WTC11 (cell line): Measurements from ENCODE around the gene CENPF. TPM values are rescaled to one million over a fixed set of nuclear protein-coding genes. Genes with fewer than 3 reads are reported as not detected.

Source experiments
- ATAC-seq: fragments of 200-7000 bp; cut with Tn5 transposase; 2 replicates; pipeline ENCODE4 v1.10.0; 2021; ENCODE audit warnings: mild to moderate bottlenecking, moderate library complexity
- CTCF ChIA-PET: fragments of 300-600 bp; sonication (Branson Sonifier 250); formaldehyde crosslinking; loops from one replicate; lab custom pipeline; 2021; ENCODE audit warnings: antibody characterized with exemption; lab: Charles Lee
- POLR2A ChIA-PET: fragments of 350-600 bp; sonication (Branson Sonifier 250); formaldehyde crosslinking; loops from one replicate; lab custom pipeline; 2021; ENCODE audit warnings: antibody characterized with exemption; lab: Charles Lee
- DNase-seq: peaks from one replicate; pipeline ENCODE4 v3.0.0; 2021; ENCODE audit warnings: low spot score
- H3K27ac Mint-ChIP-seq: 2 replicates; pipeline ENCODE4 v1.8.0; 2021; ENCODE audit warnings: mixed read lengths
- H3K27me3 Mint-ChIP-seq: 2 replicates; pipeline ENCODE4 v1.8.0; 2021; ENCODE audit warnings: low read depth, mild to moderate bottlenecking, moderate library complexity, mixed read lengths
- H3K36me3 Mint-ChIP-seq: 2 replicates; pipeline ENCODE4 v1.8.0; 2021; ENCODE audit warnings: mixed read lengths
- H3K4me1 Mint-ChIP-seq: 2 replicates; pipeline ENCODE4 v1.8.0; 2022; ENCODE audit warnings: mixed read lengths
- H3K4me3 Mint-ChIP-seq: 2 replicates; pipeline ENCODE4 v1.8.0; 2021; ENCODE audit warnings: mild to moderate bottlenecking, moderate library complexity, mixed read lengths
- H3K9me3 Mint-ChIP-seq: 2 replicates; pipeline ENCODE4 v1.8.0; 2021; ENCODE audit warnings: mixed read lengths
- ATF3 ChIP-seq: sonication (generic); formaldehyde crosslinking; conservative IDR thresholded peaks from 2 replicates; pipeline ENCODE4 v1.8.1; 2022; ENCODE audit warnings: mild to moderate bottlenecking, missing genetic modification reagents
- CBFB ChIP-seq: sonication (generic); formaldehyde crosslinking; IDR thresholded peaks from 2 replicates; pipeline ENCODE4 v1.8.1; 2022; ENCODE audit warnings: mild to moderate bottlenecking, low read depth, missing genetic modification reagents
- CREB1 ChIP-seq: sonication (generic); formaldehyde crosslinking; IDR thresholded peaks from 2 replicates; pipeline ENCODE4 v1.8.0; 2023; ENCODE audit warnings: mild to moderate bottlenecking, missing genetic modification reagents
- FOXJ3 ChIP-seq: sonication (generic); formaldehyde crosslinking; IDR thresholded peaks from 2 replicates; pipeline ENCODE4 v1.9.0; 2021; ENCODE audit warnings: missing genetic modification reagents, mild to moderate bottlenecking, borderline replicate concordance
- FOXK1 ChIP-seq: sonication (generic); formaldehyde crosslinking; IDR thresholded peaks from 2 replicates; pipeline ENCODE4 v1.8.0; 2022; ENCODE audit warnings: mild to moderate bottlenecking, moderate library complexity, missing genetic modification reagents
- FOXP4 ChIP-seq: sonication (generic); formaldehyde crosslinking; IDR thresholded peaks from 2 replicates; pipeline ENCODE4 v1.8.0; 2022; ENCODE audit warnings: mild to moderate bottlenecking, missing genetic modification reagents
- HMGA2 ChIP-seq: fragments of 250-450 bp; sonication (Bioruptor Pico); IDR thresholded peaks from 2 replicates; pipeline ENCODE4 v1.4.0; 2021; ENCODE audit warnings: mild to moderate bottlenecking, moderate library complexity
- JAZF1 ChIP-seq: fragments of 250-450 bp; sonication (Bioruptor Pico); IDR thresholded peaks from 2 replicates; pipeline ENCODE4 v1.9.0; 2021; ENCODE audit warnings: moderate library complexity, mild to moderate bottlenecking, inconsistent platforms
- JUN ChIP-seq: sonication (generic); formaldehyde crosslinking; IDR thresholded peaks from 2 replicates; pipeline ENCODE4 v1.8.0; 2023; ENCODE audit warnings: mild to moderate bottlenecking, missing genetic modification reagents
- NFATC4 ChIP-seq: fragments of 250-450 bp; sonication (Bioruptor Pico); IDR thresholded peaks from 2 replicates; pipeline ENCODE4 v1.9.0; 2021; ENCODE audit warnings: mild to moderate bottlenecking
- NFYB ChIP-seq: sonication (generic); formaldehyde crosslinking; conservative IDR thresholded peaks from 2 replicates; pipeline ENCODE4 v1.8.0; 2022; ENCODE audit warnings: low read depth, missing genetic modification reagents
- OVOL2 ChIP-seq: fragments of 250-450 bp; sonication (Bioruptor Pico); IDR thresholded peaks from 2 replicates; pipeline ENCODE4 v1.9.0; 2021; ENCODE audit warnings: mild to moderate bottlenecking, borderline replicate concordance
- PRDM15 ChIP-seq: sonication (generic); formaldehyde crosslinking; IDR thresholded peaks from 2 replicates; pipeline ENCODE4 v1.8.0; 2022; ENCODE audit warnings: missing genetic modification reagents
- STAT6 ChIP-seq: sonication (generic); formaldehyde crosslinking; conservative IDR thresholded peaks from 2 replicates; pipeline ENCODE4 v1.8.1; 2023; ENCODE audit warnings: mild to moderate bottlenecking, low read depth, missing genetic modification reagents, moderate library complexity
- USF1 ChIP-seq: sonication (generic); formaldehyde crosslinking; IDR thresholded peaks from 2 replicates; pipeline ENCODE4 v1.8.0; 2022; ENCODE audit warnings: mild to moderate bottlenecking, missing genetic modification reagents
- USF2 ChIP-seq: sonication (generic); formaldehyde crosslinking; IDR thresholded peaks from 2 replicates; pipeline ENCODE4 v1.8.1; 2023; ENCODE audit warnings: mild to moderate bottlenecking, missing genetic modification reagents, moderate library complexity
- ZNF138 ChIP-seq: sonication (generic); formaldehyde crosslinking; conservative IDR thresholded peaks from 2 replicates; pipeline ENCODE4 v1.8.1; 2022; ENCODE audit warnings: mild to moderate bottlenecking, moderate library complexity, missing genetic modification reagents
- ZNF232 ChIP-seq: sonication (generic); formaldehyde crosslinking; IDR thresholded peaks from 2 replicates; pipeline ENCODE4 v1.8.0; 2022; ENCODE audit warnings: mild to moderate bottlenecking, missing genetic modification reagents
- ZNF396 ChIP-seq: fragments of 250-450 bp; sonication (Bioruptor Pico); IDR thresholded peaks from 2 replicates; pipeline ENCODE4 v1.8.0; 2021; ENCODE audit warnings: mild to moderate bottlenecking, moderate library complexity, borderline replicate concordance
- total RNA-seq: library from RNA; stranded (reverse); gene quantifications from 3 replicates; pipeline ENCODE4 v1.2.3, GENCODE V29; 2021

CENPF gene
- total RNA-seq, 1 experiment from 2014 or later: 166 TPM

GRCh38 chr1:214643030-214643429 is 40.0 kb downstream of the CENPF start:
- DNase-seq: no peak
- Mint-ChIP-seq H3K27ac (no peak overlapping the region), H3K9me3 (no peaks in the 10 kb centered on the region), H3K27me3 (no peaks in the 10 kb centered on the region), H3K36me3 (peaks cover 59% of the 10 kb centered on the region), H3K4me1 (no peaks in the 10 kb centered on the region), H3K4me3 (no peak overlapping the region)
- ATAC-seq: no peak
- CTCF ChIA-PET: no interaction called here
- no peak for TF ChIP-seq JAZF1 (CRISPR knock-in tag)
- TF ChIP-seq FOXP4 (CRISPR knock-in tag): no peak
- TF ChIP-seq ATF3 (CRISPR knock-in tag): no peak
- no peak for TF ChIP-seq NFYB
- no peak for TF ChIP-seq STAT6 (CRISPR knock-in tag)
- no peak for TF ChIP-seq USF2 (CRISPR knock-in tag)
- no peak for TF ChIP-seq FOXJ3 (CRISPR knock-in tag)
- TF ChIP-seq PRDM15 (CRISPR knock-in tag): no peak
- TF ChIP-seq ZNF232 (CRISPR knock-in tag): no peak
- no peak for TF ChIP-seq ZNF396 (CRISPR knock-in tag)
- no peak for TF ChIP-seq USF1 (CRISPR knock-in tag)
- TF ChIP-seq JUN (CRISPR knock-in tag): no peak
- TF ChIP-seq CREB1 (CRISPR knock-in tag): no peak
- TF ChIP-seq CBFB (CRISPR knock-in tag): no peak
- no peak for TF ChIP-seq HMGA2 (CRISPR knock-in tag)
- TF ChIP-seq FOXK1 (CRISPR knock-in tag): no peak
- TF ChIP-seq NFATC4 (CRISPR knock-in tag): no peak
- TF ChIP-seq ZNF138 (CRISPR knock-in tag): no peak
- no peak for TF ChIP-seq OVOL2 (CRISPR knock-in tag)
- POLR2A ChIA-PET: no interaction called here
